ENCODE results near the gene WWP2.

DNA sequence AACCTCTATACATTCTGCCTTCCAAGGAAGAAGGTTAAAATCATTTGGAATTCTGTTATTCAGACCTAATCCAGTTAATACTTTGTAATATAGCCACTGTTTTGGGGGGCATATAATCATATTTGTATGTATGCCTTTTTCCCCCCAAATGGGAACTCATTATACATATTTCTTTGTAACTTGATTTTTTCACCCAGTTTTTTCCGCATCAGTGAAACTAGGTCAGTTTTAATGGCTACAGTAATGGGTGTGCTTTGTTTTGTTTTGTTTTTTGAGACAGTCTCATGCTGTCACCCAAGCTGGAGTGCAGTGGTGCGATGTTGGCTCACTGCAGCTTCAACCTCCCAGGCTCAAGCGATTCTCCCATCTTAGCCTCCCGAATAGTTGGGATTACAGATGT lies 54.9 kb downstream of the WWP2 start:
- TF ChIP-seq CTCF (IDR thresholded peaks at IDR 0.05) (no peak), POLR2A (IDR thresholded peaks at IDR 0.05) (no peak)

Measured in esophagus squamous epithelium (tissue), 4 donors.